Keratinocyte (primary cell): ENCODE data around the gene CYP19A1. TPM values are rescaled to one million over a fixed set of nuclear protein-coding genes. Genes with fewer than 3 reads are reported as not detected.

ENCODE experiments used
- DNase-seq: peaks from one replicate; pipeline ENCODE4 v3.0.0-alpha.2; 2011; ENCODE audit warnings: low read depth, missing footprints, low spot score
- FAIRE-seq: peaks from 2 replicates; lab custom pipeline; 2011; peaks lifted over from hg19 to GRCh38; lab: Jason Lieb, UNC
- H2AFZ ChIP-seq: 2 replicates; pipeline ENCODE4 v1.6.0; 2012; ENCODE audit warnings: low read length, control low read depth, inconsistent platforms; ENCODE audit not compliant: control insufficient read depth
- H3K27ac ChIP-seq: 2 replicates; pipeline ENCODE4 v1.5.1; 2011; ENCODE audit warnings: low read length; ENCODE audit not compliant: control insufficient read depth, insufficient read depth
- H3K27me3 ChIP-seq: 3 replicates; pipeline ENCODE4 v1.6.0; 2011; ENCODE audit warnings: low read length; ENCODE audit not compliant: control insufficient read depth, insufficient read depth; ENCODE audit errors: extremely low read depth
- H3K36me3 ChIP-seq, 2 experiments: 2 replicates in 1 of 2; 3 replicates in 1 of 2; pipeline ENCODE4 v1.5.1; 2011; ENCODE audit warnings: low read length in 2 of 2, mild to moderate bottlenecking in 1 of 2; ENCODE audit not compliant: control insufficient read depth in 2 of 2, insufficient read depth in 2 of 2; ENCODE audit errors: extremely low read depth in 1 of 2
- H3K4me1 ChIP-seq: 3 replicates; pipeline ENCODE4 v1.5.1; 2011; ENCODE audit warnings: low read length; ENCODE audit not compliant: control insufficient read depth, insufficient read depth; ENCODE audit errors: extremely low read depth
- H3K4me2 ChIP-seq: 3 replicates; pipeline ENCODE4 v1.6.0; 2011; ENCODE audit warnings: low read depth, low read length; ENCODE audit not compliant: control insufficient read depth, insufficient read depth; ENCODE audit errors: extremely low read depth
- H3K4me3 ChIP-seq, 3 experiments: fragments of 200-600 bp in 1 of 3; sonication (generic) in 1 of 3; 2 replicates in 2 of 3; 3 replicates in 1 of 3; pipeline ENCODE4 v1.5.1; 2011 to 2016; ENCODE audit warnings: low read length in 3 of 3, mild to moderate bottlenecking in 3 of 3, control low read depth in 2 of 3, inconsistent platforms in 1 of 3, low read depth in 1 of 3, mixed read lengths in 1 of 3, mixed run types in 1 of 3, moderate library complexity in 1 of 3; ENCODE audit not compliant: control insufficient read depth in 2 of 3, insufficient read depth in 2 of 3; ENCODE audit errors: extremely low read depth in 1 of 3
- H3K79me2 ChIP-seq: 2 replicates; pipeline ENCODE4 v1.6.0; 2012; ENCODE audit warnings: low read length; ENCODE audit not compliant: control insufficient read depth, insufficient read depth
- H3K9ac ChIP-seq: 3 replicates; pipeline ENCODE4 v1.6.0; 2011; ENCODE audit warnings: low read length; ENCODE audit not compliant: control insufficient read depth, insufficient read depth; ENCODE audit errors: extremely low read depth
- H3K9me1 ChIP-seq: 3 replicates; pipeline ENCODE4 v1.6.0; 2011; ENCODE audit warnings: low read length; ENCODE audit not compliant: control insufficient read depth, insufficient read depth; ENCODE audit errors: extremely low read depth
- H3K9me3 ChIP-seq: 2 replicates; pipeline ENCODE4 v1.5.1; 2012; ENCODE audit warnings: low read depth, low read length; ENCODE audit not compliant: control insufficient read depth
- H4K20me1 ChIP-seq: 3 replicates; pipeline ENCODE4 v1.6.0; 2011; ENCODE audit warnings: low read length; ENCODE audit not compliant: control insufficient read depth, insufficient read depth; ENCODE audit errors: extremely low read depth
- CTCF ChIP-seq, 3 experiments: IDR thresholded peaks in 1 of 3; conservative IDR thresholded peaks in 1 of 3; optimal IDR thresholded peaks in 1 of 3; 2 replicates in 2 of 3; 3 replicates in 1 of 3; pipeline versions ENCODE3 to v1.5.1; 2011; ENCODE audit warnings: low read length in 3 of 3, mild to moderate bottlenecking in 3 of 3, moderate library complexity in 2 of 3, control low read depth in 1 of 3, inconsistent platforms in 1 of 3; ENCODE audit not compliant: insufficient read depth in 2 of 3; ENCODE audit errors: extremely low read depth in 1 of 3
- EZH2 ChIP-seq: IDR thresholded peaks from one replicate; pipeline ENCODE4 v1.6.1; 2012; ENCODE audit warnings: inconsistent platforms, mild to moderate bottlenecking, low read length, moderate library complexity
- dilution Hi-C: fragments of 300-500 bp; cut with MboI; formaldehyde crosslinking; loops from one replicate; pipeline ENCODE4 v1.7.0; 2020; ENCODE audit warnings: low sequenced_read_pairs; ENCODE audit not compliant: extremely low pct_ligation_motif_present
- polyA plus RNA-seq, 5 experiments: library from polyadenylated mRNA; depleted of rRNA in 3 of 5; stranded (reverse) in 3 of 5; stranded (forward) in 1 of 5; unstranded in 1 of 5; fragments of >200 nt; gene quantifications; 1 replicate in 1 of 5; 2 replicates in 3 of 5; 3 replicates in 1 of 5; pipeline versions ENCODE4 v1.2.1 to v1.2.3, GENCODE V29; 2011 to 2012; ENCODE audit warnings: missing spikeins in 2 of 5, low read depth in 1 of 5, low replicate concordance in 1 of 5

Gene CYP19A1
- polyA plus RNA-seq, 1 donor (not counting 4 experiments of a cell fraction or from before 2014, with no cell fraction given): not detected

- TF ChIP-seq EZH2 (no peak), CTCF (optimal IDR thresholded peaks at IDR 0.05 in 1 of 3, IDR thresholded peaks at IDR 0.05 in 1 of 3, conservative IDR thresholded peaks at IDR 0.05 in 1 of 3; ENCODE audit: extremely low read depth in 1 of 3, insufficient read depth in 2 of 3, low read length in 3 of 3) (no peak)
- H3K36me3 ChIP-seq: no peaks in the 10 kb centered on the region
- H4K20me1 ChIP-seq: no peaks in the 10 kb centered on the region
- H3K27ac ChIP-seq: no peak overlapping the region
- H3K27me3 ChIP-seq: peaks cover 10% of the 10 kb centered on the region
- no peak for FAIRE-seq
- dilution Hi-C loops: no loop called here
- no peaks in the 10 kb centered on the region for H3K9me1 ChIP-seq
- no peak overlapping the region for H2AFZ ChIP-seq
- no peak overlapping the region for H3K9ac ChIP-seq
- H3K4me3 ChIP-seq: no peak overlapping the region
- no peaks in the 10 kb centered on the region for H3K4me1 ChIP-seq
- H3K9me3 ChIP-seq: no peaks in the 10 kb centered on the region
- no peak overlapping the region for H3K4me2 ChIP-seq
- no peak for DNase-seq
- no peaks in the 10 kb centered on the region for H3K79me2 ChIP-seq
Measured at GRCh38 chr15:51299187-51300015, 39.0 kb downstream of the CYP19A1 start.

GRCh38 chr15:51298620-51299019, 39.8 kb downstream of the CYP19A1 start:
- no peaks in the 10 kb centered on the region for H3K9me3 ChIP-seq
- H3K27me3 ChIP-seq: peaks cover 10% of the 10 kb centered on the region
- H3K9me1 ChIP-seq: no peaks in the 10 kb centered on the region
- no peak for FAIRE-seq
- H3K4me1 ChIP-seq: no peaks in the 10 kb centered on the region
- H3K9ac ChIP-seq: no peak overlapping the region
- H2AFZ ChIP-seq: no peak overlapping the region
- no peak overlapping the region for H3K4me3 ChIP-seq
- H3K79me2 ChIP-seq: no peaks in the 10 kb centered on the region
- no peak overlapping the region for H3K27ac ChIP-seq
- TF ChIP-seq EZH2 (no peak), CTCF (optimal IDR thresholded peaks at IDR 0.05 in 1 of 3, IDR thresholded peaks at IDR 0.05 in 1 of 3, conservative IDR thresholded peaks at IDR 0.05 in 1 of 3; ENCODE audit: extremely low read depth in 1 of 3, insufficient read depth in 2 of 3, low read length in 3 of 3) (no peak)
- no peak overlapping the region for H3K4me2 ChIP-seq
- no peak for DNase-seq
- dilution Hi-C loops: no loop called here
- no peaks in the 10 kb centered on the region for H4K20me1 ChIP-seq
- H3K36me3 ChIP-seq: no peaks in the 10 kb centered on the region
